ENCODE measurements around the gene EIF2B2. TPM values are rescaled to one million over a fixed set of nuclear protein-coding genes. Genes with fewer than 3 reads are reported as not detected.

Gene EIF2B2
- total RNA-seq, 1 experiment from 2014 or later = 48.3 TPM

DNA sequence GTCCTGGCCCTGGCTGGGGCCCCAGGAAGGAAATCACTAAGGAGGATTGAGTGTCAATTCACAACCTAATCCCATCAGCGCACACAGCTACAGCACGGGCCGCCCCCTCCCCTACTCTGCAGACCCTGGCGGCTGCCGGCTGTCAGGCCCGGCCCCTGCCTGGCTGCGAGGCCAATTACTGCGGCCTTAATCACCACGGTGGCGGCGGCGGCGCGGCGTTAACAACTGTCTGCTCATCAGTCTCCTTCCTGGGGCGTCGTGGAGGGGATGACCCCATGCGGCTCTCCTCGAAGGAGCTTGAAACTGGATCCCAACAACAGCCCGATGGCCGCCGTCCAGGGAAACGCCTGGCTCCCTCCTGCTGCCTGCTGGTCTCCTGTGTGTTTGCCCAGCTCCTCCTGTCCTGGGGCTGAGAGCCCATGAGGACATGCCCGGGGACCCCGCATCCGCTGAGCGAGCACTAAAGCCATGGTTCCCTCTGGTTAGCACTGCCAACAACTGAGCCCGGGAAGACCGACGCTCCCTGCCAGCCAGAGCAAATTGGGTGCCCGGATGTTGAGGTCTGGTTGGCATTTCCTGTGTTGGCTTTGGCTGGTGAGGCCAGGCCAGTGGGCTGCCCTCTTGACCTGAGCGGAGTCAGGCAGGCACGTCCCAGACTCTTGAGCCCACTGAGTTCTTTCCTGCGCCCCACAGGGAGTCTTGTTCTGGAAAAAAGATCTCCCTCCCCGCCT lies 21.8 kb upstream of the EIF2B2 start:
- TF ChIP-seq, protein P1, sequence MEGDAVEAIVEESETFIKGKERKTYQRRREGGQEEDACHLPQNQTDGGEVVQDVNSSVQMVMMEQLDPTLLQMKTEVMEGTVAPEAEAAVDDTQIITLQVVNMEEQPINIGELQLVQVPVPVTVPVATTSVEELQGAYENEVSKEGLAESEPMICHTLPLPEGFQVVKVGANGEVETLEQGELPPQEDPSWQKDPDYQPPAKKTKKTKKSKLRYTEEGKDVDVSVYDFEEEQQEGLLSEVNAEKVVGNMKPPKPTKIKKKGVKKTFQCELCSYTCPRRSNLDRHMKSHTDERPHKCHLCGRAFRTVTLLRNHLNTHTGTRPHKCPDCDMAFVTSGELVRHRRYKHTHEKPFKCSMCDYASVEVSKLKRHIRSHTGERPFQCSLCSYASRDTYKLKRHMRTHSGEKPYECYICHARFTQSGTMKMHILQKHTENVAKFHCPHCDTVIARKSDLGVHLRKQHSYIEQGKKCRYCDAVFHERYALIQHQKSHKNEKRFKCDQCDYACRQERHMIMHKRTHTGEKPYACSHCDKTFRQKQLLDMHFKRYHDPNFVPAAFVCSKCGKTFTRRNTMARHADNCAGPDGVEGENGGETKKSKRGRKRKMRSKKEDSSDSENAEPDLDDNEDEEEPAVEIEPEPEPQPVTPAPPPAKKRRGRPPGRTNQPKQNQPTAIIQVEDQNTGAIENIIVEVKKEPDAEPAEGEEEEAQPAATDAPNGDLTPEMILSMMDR (conservative IDR thresholded peaks at IDR 0.05) = no peak
- no peak overlapping the region for H2AK5ac ChIP-seq (ENCODE audit: insufficient read length, low read length)
- H2BK20ac ChIP-seq (ENCODE audit: low read depth, low read length, poor library complexity, severe bottlenecking) = no peak overlapping the region
- H3K23me2 ChIP-seq (ENCODE audit: insufficient read length, low read depth, low read length, poor library complexity, severe bottlenecking) = no peaks in the 10 kb centered on the region
- no peaks in the 10 kb centered on the region for H4K20me1 ChIP-seq (ENCODE audit: control insufficient read depth, insufficient read depth, insufficient read length)
- no peak overlapping the region for H3K27ac ChIP-seq (ENCODE audit: insufficient read length, low read depth, low read length)
- no peaks in the 10 kb centered on the region; a peak in 1 of 7 replicates for H3K36me3 Mint-ChIP-seq (ENCODE audit: insufficient read depth in 1 of 3, low read depth in 3 of 3)
- H3K14ac ChIP-seq (ENCODE audit: insufficient read depth, low read length) = no peak overlapping the region
- DNase-seq = peak; percentile 59
- H3K9me3 Mint-ChIP-seq = no peaks in the 10 kb centered on the region
- H2BK120ac ChIP-seq (ENCODE audit: low read depth, low read length, poor library complexity, severe bottlenecking) = no peak overlapping the region
- no peaks in the 10 kb centered on the region for H3K79me1 ChIP-seq (ENCODE audit: insufficient read depth, low read depth, low read length, poor library complexity, severe bottlenecking)
- no peak overlapping the region for H3K4ac ChIP-seq (ENCODE audit: low read depth, low read length)
- no peaks in the 10 kb centered on the region; the same call in 1 of the 2 replicates for H3K4me1 ChIP-seq (ENCODE audit: insufficient read depth, low read length)
- H3K4me2 ChIP-seq (ENCODE audit: insufficient read depth, insufficient read length, low read length) = no peak overlapping the region
- no peaks in the 10 kb centered on the region; the same call in 1 of the 2 replicates for H3K27me3 Mint-ChIP-seq (ENCODE audit: low read depth)
- H4K91ac ChIP-seq (ENCODE audit: insufficient read length, low read depth, low read length) = no peak overlapping the region
- peak overlapping the region in 1 of 3 experiments; percentile 48; a peak in 2 of 7 replicates for H3K27ac Mint-ChIP-seq
- no peak overlapping the region for H3K56ac ChIP-seq (ENCODE audit: insufficient read length, low read depth, low read length)
- H3K9ac ChIP-seq (ENCODE audit: extremely low read depth, insufficient read length, low read length) = no peak overlapping the region
- no peak overlapping the region for H2BK5ac ChIP-seq (ENCODE audit: insufficient read length, low read length)
- no peak overlapping the region for H2BK15ac ChIP-seq (ENCODE audit: low read depth, low read length)
- H2BK12ac ChIP-seq (ENCODE audit: insufficient read length, low read depth, low read length) = no peak overlapping the region
- H3K4me1 Mint-ChIP-seq = peaks cover 26 to 44% of the 10 kb centered on the region in 2 experiments
- H4K8ac ChIP-seq (replicated peaks; ENCODE audit: insufficient read length, low read depth, low read length) = no peak overlapping the region
- H4K5ac ChIP-seq (ENCODE audit: insufficient read length, low read depth, low read length) = no peak overlapping the region
- H3K23ac ChIP-seq (ENCODE audit: insufficient read length, low read depth, low read length) = no peak overlapping the region
- no peaks in the 10 kb centered on the region for H3K27me3 ChIP-seq (ENCODE audit: insufficient read depth, low read length)
- H3K4me3 Mint-ChIP-seq = no peak overlapping the region
- peak overlapping the region; percentile 24 for H3K18ac ChIP-seq (ENCODE audit: insufficient read length, low read depth, low read length)
- no CpG with 5 or more reads among the region's 35 CpGs for WGBS (ENCODE audit: extremely low coverage, insufficient read length, low lambda C conversion rate)
- no peak overlapping the region for H3T11ph ChIP-seq (ENCODE audit: low read length)
- no peaks in the 10 kb centered on the region for H3K79me2 ChIP-seq (ENCODE audit: insufficient read depth, low read length)
- H2AFZ ChIP-seq (ENCODE audit: low read length) = no peak overlapping the region
- H3K9me3 ChIP-seq (ENCODE audit: control insufficient read depth, low read depth, low read length) = no peaks in the 10 kb centered on the region

Measured in H9 (cell line).